ENCODE data around the gene TKTL1. TPM values are rescaled to one million over a fixed set of nuclear protein-coding genes. Genes with fewer than 3 reads are reported as not detected.
"Not testable (repeated sequence)": the region's sequence is repeated elsewhere in the genome, so short reads cannot be mapped to it uniquely, and the experiment has no call there.

The TKTL1 gene
- total RNA-seq, 2 experiments from 2014 or later: 0.23 TPM; not detected in 1

GRCh38 chrX:154298312-154298711 is 2.7 kb downstream of the TKTL1 start:
- no peak for ATAC-seq
- Mint-ChIP-seq H3K27ac (no peak overlapping the region), H3K36me3 (ENCODE audit: low read depth) (no peaks in the 10 kb centered on the region), H3K27me3 (no peaks in the 10 kb centered on the region), H3K4me1 (no peaks in the 10 kb centered on the region), H3K9me3 (ENCODE audit: low read depth) (no peaks in the 10 kb centered on the region), H3K4me3 (no peak overlapping the region)
- no peak for DNase-seq
- ChIA-PET CTCF (no interaction called here), POLR2A (no interaction called here)
- intact Hi-C loops (cut with DNase I, micrococcal nuclease): no loop called here

DNA sequence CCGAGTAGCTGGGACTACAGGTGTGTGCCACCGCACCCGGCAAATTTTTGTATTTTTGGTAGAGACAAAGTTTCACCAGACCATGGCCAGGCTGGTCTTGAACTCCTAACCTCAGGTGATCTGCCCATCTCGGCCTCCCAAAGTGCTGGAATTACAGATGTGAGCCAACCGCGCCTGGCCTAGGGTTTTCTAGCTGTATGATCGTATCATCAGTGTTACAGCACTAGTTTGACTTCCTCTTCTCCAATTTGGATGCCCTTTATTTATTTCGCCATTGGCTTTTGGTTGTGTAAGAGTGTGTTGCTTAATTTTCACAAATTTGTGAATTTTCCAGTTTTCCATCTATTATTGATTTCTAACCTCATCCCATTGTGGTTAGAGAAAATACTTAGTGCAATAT is 5.2 kb downstream of the TKTL1 start:
- POLR2A ChIA-PET: no interaction called here
- Mint-ChIP-seq H3K27me3 (no peaks in the 10 kb centered on the region), H3K9me3 (ENCODE audit: low read depth) (no peaks in the 10 kb centered on the region), H3K27ac (no peak overlapping the region), H3K36me3 (ENCODE audit: low read depth) (no peaks in the 10 kb centered on the region), H3K4me1 (no peaks in the 10 kb centered on the region), H3K4me3 (no peak overlapping the region)
- no peak for ATAC-seq
- intact Hi-C loops (cut with DNase I, micrococcal nuclease): no loop called here
- DNase-seq: no peak
- CTCF ChIA-PET: interaction anchor here (1.0 kb wide), 1 partner anchor 26 kb away, joined by 3 read pairs; no protein-coding TSS in a partner anchor

- intact Hi-C loops (cut with DNase I, micrococcal nuclease); H3K27me3 Mint-ChIP-seq; H3K36me3 Mint-ChIP-seq (ENCODE audit: low read depth); ATAC-seq; DNase-seq; CTCF ChIA-PET; H3K4me1 Mint-ChIP-seq; H3K9me3 Mint-ChIP-seq (ENCODE audit: low read depth); H3K27ac Mint-ChIP-seq; H3K4me3 Mint-ChIP-seq: not testable (repeated sequence)
- POLR2A ChIA-PET: interaction anchor here (0.7 kb wide), 1 partner anchor 261 kb away, joined by 3 read pairs; no protein-coding TSS in a partner anchor
These were observed 7.4 kb downstream of the TKTL1 start for GRCh38 chrX:154302998-154303397.

DNA sequence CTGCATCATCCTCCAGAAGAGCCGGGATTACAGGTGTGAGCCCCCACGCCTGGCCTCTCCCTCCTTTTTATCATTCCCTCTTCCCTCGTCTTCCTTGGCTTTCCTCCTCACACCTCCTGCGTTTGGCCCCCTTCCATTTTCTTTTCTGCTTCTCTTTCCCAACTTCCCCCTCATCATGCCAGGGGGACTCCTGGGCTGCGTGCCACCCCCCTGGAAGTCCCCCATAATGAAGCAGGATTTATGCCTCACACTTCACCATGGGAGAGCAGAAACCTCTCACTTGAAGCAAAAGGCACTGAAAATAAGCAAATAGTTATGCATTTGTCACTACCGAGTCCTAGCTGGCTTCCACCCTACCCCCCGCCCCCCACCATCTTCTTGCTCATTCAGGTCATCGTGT is 7.9 kb downstream of the TKTL1 start:
- Mint-ChIP-seq H3K4me1 (peaks cover 11% of the 10 kb centered on the region), H3K36me3 (ENCODE audit: low read depth) (no peaks in the 10 kb centered on the region), H3K9me3 (ENCODE audit: low read depth) (no peaks in the 10 kb centered on the region), H3K4me3 (no peak overlapping the region), H3K27ac (no peak overlapping the region), H3K27me3 (no peaks in the 10 kb centered on the region)
- intact Hi-C loops (cut with DNase I, micrococcal nuclease): no loop called here
- DNase-seq (no peak), ATAC-seq (no peak)
- CTCF ChIA-PET: no interaction called here
- POLR2A ChIA-PET: interaction anchor here (0.7 kb wide), 1 partner anchor 262 kb away, joined by 3 read pairs; no protein-coding TSS in a partner anchor

GRCh38 chrX:154304846-154305245 is 9.3 kb downstream of the TKTL1 start:
- CTCF ChIA-PET: no interaction called here
- ATAC-seq (no peak), DNase-seq (no peak)
- Mint-ChIP-seq H3K27ac (no peak overlapping the region), H3K9me3 (ENCODE audit: low read depth) (no peaks in the 10 kb centered on the region), H3K27me3 (no peaks in the 10 kb centered on the region), H3K4me3 (no peak overlapping the region), H3K4me1 (peaks cover 18% of the 10 kb centered on the region), H3K36me3 (ENCODE audit: low read depth) (no peaks in the 10 kb centered on the region)
- intact Hi-C loops (cut with DNase I, micrococcal nuclease): no loop called here
- POLR2A ChIA-PET: no interaction called here

DNA sequence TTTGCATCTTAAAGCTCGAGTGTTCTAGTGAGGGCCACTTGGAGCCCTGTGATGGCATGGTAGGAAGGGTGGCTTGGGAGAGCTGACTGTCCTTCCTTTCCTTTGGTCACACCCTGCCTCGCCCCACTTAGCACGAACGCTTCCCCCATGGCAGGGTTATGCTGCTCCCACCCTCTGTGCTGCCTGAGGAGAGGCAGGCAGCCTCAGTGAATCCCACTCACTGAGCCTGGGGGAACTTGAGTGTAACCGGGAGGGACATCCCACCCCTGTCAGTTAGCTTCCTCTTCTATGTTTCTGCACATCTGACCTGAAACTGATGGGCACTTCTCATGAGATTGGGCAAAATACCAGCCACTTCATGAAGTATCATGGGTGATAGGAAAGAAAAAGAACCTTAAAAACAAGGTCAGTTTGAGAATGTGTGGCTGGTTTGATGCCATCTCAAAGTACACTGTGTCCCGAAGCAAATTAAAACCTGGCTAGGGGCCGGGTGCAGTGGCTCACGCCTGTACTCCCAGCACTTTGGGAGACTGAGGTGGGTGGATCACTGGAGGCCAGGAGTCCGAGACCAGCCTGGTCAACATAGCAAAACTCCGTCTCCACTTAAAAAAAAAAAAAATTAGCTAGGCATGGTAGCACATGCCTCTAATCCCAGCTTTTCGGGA is 10.1 kb downstream of the TKTL1 start:
- Mint-ChIP-seq H3K27me3 (no peaks in the 10 kb centered on the region), H3K36me3 (ENCODE audit: low read depth) (no peaks in the 10 kb centered on the region), H3K9me3 (ENCODE audit: low read depth) (no peaks in the 10 kb centered on the region), H3K27ac (no peak overlapping the region), H3K4me3 (no peak overlapping the region), H3K4me1 (peaks cover 19% of the 10 kb centered on the region)
- ChIA-PET CTCF (no interaction called here), POLR2A (interaction anchor here (0.6 kb wide), 1 partner anchor 133 kb away, joined by 4 read pairs; no protein-coding TSS in a partner anchor)
- intact Hi-C loops (cut with DNase I, micrococcal nuclease): no loop called here
- no peak for DNase-seq
- no peak for ATAC-seq

DNA sequence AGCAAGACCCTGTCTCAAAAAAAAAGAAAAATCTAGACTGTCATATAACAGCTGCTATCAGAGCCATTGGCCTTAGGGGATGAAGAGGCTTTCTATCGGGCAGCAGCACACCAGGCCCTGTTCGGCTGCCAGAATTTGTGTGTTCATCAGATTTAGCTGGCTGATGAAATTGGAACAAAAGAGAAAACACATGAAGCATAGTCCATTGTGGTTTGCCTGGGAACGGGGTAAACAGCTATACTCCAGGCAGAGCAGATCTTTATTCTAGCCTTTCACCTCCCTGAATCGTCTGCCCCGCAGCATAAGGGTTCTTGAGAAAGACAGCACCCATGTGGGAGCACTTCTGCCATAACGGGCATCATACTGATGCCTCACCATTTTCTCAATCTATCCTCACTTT is 11.6 kb downstream of the TKTL1 start:
- no peak overlapping the region for H3K27ac Mint-ChIP-seq
- H3K4me1 Mint-ChIP-seq: peaks cover 33% of the 10 kb centered on the region
- intact Hi-C loops (cut with DNase I, micrococcal nuclease): no loop called here
- no peaks in the 10 kb centered on the region for H3K36me3 Mint-ChIP-seq (ENCODE audit: low read depth)
- no peaks in the 10 kb centered on the region for H3K27me3 Mint-ChIP-seq
- POLR2A ChIA-PET: no interaction called here
- ATAC-seq (no peak), DNase-seq (no peak)
- no peak overlapping the region for H3K4me3 Mint-ChIP-seq
- H3K9me3 Mint-ChIP-seq (ENCODE audit: low read depth): no peaks in the 10 kb centered on the region
- CTCF ChIA-PET: interaction anchor here (1.2 kb wide), 1 partner anchor 11 kb away, joined by 3 read pairs; no protein-coding TSS in a partner anchor

GRCh38 chrX:154308108-154308946 is 12.7 kb downstream of the TKTL1 start:
- no peaks in the 10 kb centered on the region for H3K27me3 Mint-ChIP-seq
- H3K27ac Mint-ChIP-seq: peak overlapping the region; percentile 34
- ATAC-seq (peak; percentile 69), DNase-seq (peak; percentile 88)
- intact Hi-C loops (cut with DNase I, micrococcal nuclease): loop anchor here in 1 of 2 experiments (1.0 kb wide), 1 partner anchor 172 kb away; no protein-coding TSS in a partner anchor
- no peak overlapping the region for H3K4me3 Mint-ChIP-seq
- ChIA-PET POLR2A (no interaction called here), CTCF (interaction anchor here (0.6 to 1.7 kb wide), 8 partner anchors 8 to 510 kb away, joined by 3 to 8 read pairs (median 4); no protein-coding TSS in a partner anchor)
- no peaks in the 10 kb centered on the region for H3K36me3 Mint-ChIP-seq (ENCODE audit: low read depth)
- peaks cover 42% of the 10 kb centered on the region for H3K4me1 Mint-ChIP-seq
- no peaks in the 10 kb centered on the region for H3K9me3 Mint-ChIP-seq (ENCODE audit: low read depth)

DNA sequence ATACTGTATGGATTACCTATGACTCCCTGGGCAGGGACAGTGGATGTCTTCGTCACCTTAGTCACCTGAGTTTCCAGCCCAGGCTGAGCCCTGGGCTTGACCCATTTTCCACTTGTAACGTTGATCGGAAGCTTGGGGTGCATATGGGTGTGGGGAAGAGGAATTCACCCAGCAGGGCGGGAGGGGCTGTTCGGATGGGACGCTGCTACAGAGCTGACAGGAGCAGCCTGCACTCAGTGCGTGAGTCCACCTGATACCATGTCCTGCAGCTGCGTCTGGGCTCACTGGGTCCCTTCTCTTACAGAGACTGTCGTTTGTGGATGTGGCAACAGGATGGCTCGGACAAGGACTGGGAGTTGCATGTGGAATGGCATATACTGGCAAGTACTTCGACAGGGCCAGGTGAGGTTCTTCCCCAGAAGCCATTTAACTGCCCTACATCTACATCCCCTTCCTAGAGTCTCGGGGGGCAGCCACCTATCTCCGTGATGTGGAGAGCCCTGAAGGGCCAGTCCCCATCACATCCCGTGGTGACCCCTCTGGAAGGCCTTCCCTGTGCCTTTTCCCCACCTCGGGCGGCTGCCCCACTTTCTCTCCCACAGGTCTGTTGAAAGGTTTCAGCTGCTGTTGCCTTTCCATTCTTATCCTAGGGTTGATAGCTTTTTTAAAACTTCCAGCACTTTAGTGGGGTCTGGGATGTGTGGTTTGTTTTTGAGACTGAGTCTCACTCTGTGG is 13.6 kb downstream of the TKTL1 start:
- peaks cover 51% of the 10 kb centered on the region for H3K4me1 Mint-ChIP-seq
- intact Hi-C loops (cut with DNase I, micrococcal nuclease): no loop called here
- no peak overlapping the region for H3K4me3 Mint-ChIP-seq
- H3K27me3 Mint-ChIP-seq: no peaks in the 10 kb centered on the region
- no peaks in the 10 kb centered on the region for H3K36me3 Mint-ChIP-seq (ENCODE audit: low read depth)
- H3K27ac Mint-ChIP-seq: no peak overlapping the region
- H3K9me3 Mint-ChIP-seq (ENCODE audit: low read depth): no peaks in the 10 kb centered on the region
- ChIA-PET POLR2A (no interaction called here), CTCF (interaction anchor here (0.6 to 1.7 kb wide), 5 partner anchors 7 to 174 kb away, joined by 3 to 8 read pairs (median 4); no protein-coding TSS in a partner anchor)
- DNase-seq: no peak
- no peak for ATAC-seq

DNA sequence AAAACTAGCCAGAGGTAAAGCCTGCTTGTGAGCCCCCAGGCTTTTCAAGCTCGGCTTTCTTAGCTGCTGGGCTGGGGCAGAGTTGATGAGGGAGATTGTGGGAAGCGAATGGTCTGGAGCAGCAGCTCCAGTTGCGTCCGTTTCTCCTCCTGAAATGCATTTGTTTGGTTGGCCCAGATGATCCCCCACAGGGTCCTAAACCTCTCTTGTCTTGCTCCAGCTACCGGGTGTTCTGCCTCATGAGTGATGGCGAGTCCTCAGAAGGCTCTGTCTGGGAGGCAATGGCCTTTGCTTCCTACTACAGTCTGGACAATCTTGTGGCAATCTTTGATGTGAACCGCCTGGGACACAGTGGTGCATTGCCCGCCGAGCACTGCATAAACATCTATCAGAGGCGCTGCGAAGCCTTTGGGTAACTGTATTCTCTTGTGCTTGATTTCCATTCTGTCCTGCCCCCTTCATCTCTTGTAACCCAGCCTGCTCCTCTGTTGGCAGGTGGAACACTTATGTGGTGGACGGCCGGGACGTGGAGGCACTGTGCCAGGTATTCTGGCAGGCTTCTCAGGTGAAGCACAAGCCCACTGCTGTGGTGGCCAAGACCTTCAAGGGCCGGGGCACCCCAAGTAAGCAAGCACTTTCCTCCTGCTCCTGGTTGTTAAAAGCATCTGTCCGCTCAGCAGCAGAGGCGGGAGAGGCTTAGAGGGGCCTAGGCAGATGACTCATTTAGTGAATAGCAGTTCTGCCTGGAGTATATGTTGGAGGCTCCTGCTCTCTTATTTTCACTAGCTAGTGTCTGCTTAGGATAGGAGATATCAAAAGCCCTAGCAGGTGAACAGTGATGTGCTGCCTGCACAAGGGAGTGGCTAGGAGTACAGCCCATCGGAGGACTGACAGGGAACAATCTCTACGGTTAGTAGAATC is 15.3 kb downstream of the TKTL1 start:
- intact Hi-C loops (cut with DNase I, micrococcal nuclease): no loop called here
- Mint-ChIP-seq H3K4me1 (peaks cover 60% of the 10 kb centered on the region), H3K27ac (no peak overlapping the region), H3K4me3 (no peak overlapping the region), H3K27me3 (no peaks in the 10 kb centered on the region), H3K36me3 (ENCODE audit: low read depth) (no peaks in the 10 kb centered on the region), H3K9me3 (ENCODE audit: low read depth) (no peaks in the 10 kb centered on the region)
- DNase-seq (no peak), ATAC-seq (peak; percentile 37)
- CTCF ChIA-PET: interaction anchor here (1.2 kb wide), 1 partner anchor 16 kb away, joined by 3 read pairs; no protein-coding TSS in a partner anchor
- POLR2A ChIA-PET: no interaction called here
